ENCODE results near the gene TMEM125. TPM values are rescaled to one million over a fixed set of nuclear protein-coding genes. Genes with fewer than 3 reads are reported as not detected.
A peak's percentile ranks its signal among the peaks of the same experiment; 100 is the strongest.

The TMEM125 gene
- total and polyA plus RNA-seq, 8 donors: 7.0 to 41.9 (median 22.8) TPM

DNA sequence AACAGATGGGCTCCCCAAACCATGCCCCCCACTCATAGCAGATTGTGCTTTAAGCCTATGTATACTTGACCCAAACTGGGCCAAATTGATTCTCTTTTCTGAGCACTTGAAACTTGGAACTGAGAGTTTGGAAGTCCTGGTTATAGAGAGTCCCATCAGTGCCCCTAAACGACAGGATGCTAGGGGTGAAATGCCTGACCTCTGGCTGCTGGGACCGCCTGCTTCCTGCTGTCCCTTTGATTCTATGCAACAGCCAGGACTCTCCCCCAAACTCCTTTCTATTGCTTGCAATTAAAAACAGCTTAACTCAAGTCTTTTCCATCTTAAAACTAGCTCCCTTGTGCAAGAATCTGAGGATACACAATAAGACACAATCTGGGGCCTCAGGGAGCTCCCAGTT is 10.9 kb downstream of the TMEM125 start:
- intact Hi-C loops (cut with DNase I; ENCODE audit: low total_unique reads): no loop called here
- Histone ChIP-seq H3K27me3 (peaks cover 0 to 4% (median 0%) of the 10 kb centered on the region in 3 donors), H3K36me3 (peaks cover 0 to 4% (median 0%) of the 10 kb centered on the region in 4 donors), H3K4me3 (no peak overlapping the region), H3K9me3 (no peaks in the 10 kb centered on the region), H3K27ac (no peak overlapping the region), H3K4me1 (peaks cover 10 to 43% (median 19%) of the 10 kb centered on the region in 4 donors)
- no peak for DNase-seq
- TF ChIP-seq POLR2AphosphoS5 (IDR thresholded peaks at IDR 0.05) (no peak), EP300 (IDR thresholded peaks at IDR 0.05) (no peak), POLR2A (IDR thresholded peaks at IDR 0.05) (no peak), CTCF (IDR thresholded peaks at IDR 0.05) (no peak)
- WGBS, 5 donors: 55 to 69% (median 66%) methylated on average over 2 of the region's 2 CpGs

DNA sequence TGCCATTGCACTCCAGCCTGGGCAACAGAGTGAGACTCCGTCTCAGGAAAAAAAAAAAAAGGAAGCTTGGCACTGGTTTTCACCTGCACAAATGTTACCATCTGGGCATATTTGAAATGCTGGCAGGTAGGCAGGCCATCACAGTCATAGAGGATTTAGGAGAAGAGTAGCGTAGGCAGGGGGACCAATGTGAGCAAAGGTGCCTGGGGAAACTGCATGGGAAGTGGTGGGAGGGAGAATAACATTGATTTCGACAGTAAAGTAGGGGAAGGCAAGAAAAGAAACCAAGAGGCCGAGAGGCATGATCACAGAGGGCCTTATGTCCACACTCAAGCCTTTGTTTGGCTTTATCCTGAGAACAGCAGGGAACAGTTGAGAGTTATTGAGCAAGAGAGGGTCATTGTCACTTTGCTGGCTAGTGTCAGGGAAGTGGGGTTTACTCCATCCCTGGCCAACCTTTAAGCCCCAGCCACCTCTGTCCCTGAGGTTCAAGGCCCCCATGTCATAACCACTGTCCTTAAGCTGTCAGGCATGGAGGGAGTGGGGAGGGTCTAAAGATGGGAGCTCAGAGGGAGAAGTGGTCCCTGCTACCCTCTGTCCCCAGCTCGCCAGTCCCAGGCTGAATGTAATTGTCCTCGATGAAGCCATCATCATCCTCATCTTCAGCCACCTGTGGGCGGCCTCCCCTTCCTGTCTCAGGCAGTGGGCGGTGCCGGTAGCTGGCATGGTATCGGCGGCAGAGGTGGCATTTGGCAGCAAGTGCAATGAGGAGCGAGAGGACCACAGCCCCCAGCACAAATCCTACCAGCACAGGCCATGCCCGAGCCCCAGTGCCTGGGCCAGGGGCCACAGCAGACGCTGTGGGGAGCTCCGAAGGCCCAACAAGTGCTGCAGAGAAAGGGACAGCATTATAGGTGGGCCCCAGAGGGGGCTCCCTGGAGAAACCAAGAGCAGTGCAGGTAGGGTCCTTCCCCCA is 12.7 kb downstream of the TMEM125 start:
- TF ChIP-seq POLR2AphosphoS5 (IDR thresholded peaks at IDR 0.05) (no peak), POLR2A (IDR thresholded peaks at IDR 0.05) (no peak), EP300 (IDR thresholded peaks at IDR 0.05) (no peak), CTCF (IDR thresholded peaks at IDR 0.05) (no peak)
- intact Hi-C loops (cut with DNase I; ENCODE audit: low total_unique reads): no loop called here
- Histone ChIP-seq H3K27ac (peak overlapping the region in 1 of 5 donors; percentile 14), H3K36me3 (peaks cover 0 to 4% (median 0%) of the 10 kb centered on the region in 4 donors), H3K4me3 (no peak overlapping the region), H3K4me1 (peaks cover 5 to 34% (median 19%) of the 10 kb centered on the region in 4 donors), H3K9me3 (no peaks in the 10 kb centered on the region), H3K27me3 (peaks cover 0 to 4% (median 0%) of the 10 kb centered on the region in 3 donors)
- WGBS, 5 donors: 75 to 82% (median 78%) methylated on average over 8 to 15 of the region's 15 CpGs
- DNase-seq: no peak

- intact Hi-C loops (cut with DNase I; ENCODE audit: low total_unique reads): no loop called here
- WGBS, 5 donors: 43 to 74% (median 68%) methylated on average over 3 of the region's 3 CpGs
- peaks cover 0 to 4% (median 0%) of the 10 kb centered on the region in 4 donors for H3K36me3 ChIP-seq
- peak overlapping the region; percentile 59 to 88 (median 84) for H3K27ac ChIP-seq
- DNase-seq: no peak
- H3K4me3 ChIP-seq: peak overlapping the region in 3 of 4 donors; percentile 31 to 51 (median 48)
- no peaks in the 10 kb centered on the region for H3K9me3 ChIP-seq
- peaks cover 0 to 4% (median 0%) of the 10 kb centered on the region in 3 donors for H3K27me3 ChIP-seq
- H3K4me1 ChIP-seq: peaks cover 5 to 39% (median 21%) of the 10 kb centered on the region in 4 donors
- TF ChIP-seq CTCF (IDR thresholded peaks at IDR 0.05) (no peak), EP300 (IDR thresholded peaks at IDR 0.05) (no peak), POLR2AphosphoS5 (IDR thresholded peaks at IDR 0.05) (no peak), POLR2A (IDR thresholded peaks at IDR 0.05) (no peak)
Observed at GRCh38 chr1:43284065-43284464, 14.3 kb downstream of the TMEM125 start.

GRCh38 chr1:43284546-43285110 is 14.8 kb downstream of the TMEM125 start:
- H3K9me3 ChIP-seq: no peaks in the 10 kb centered on the region
- peak overlapping the region; percentile 31 to 51 (median 44) for H3K4me3 ChIP-seq
- intact Hi-C loops (cut with DNase I; ENCODE audit: low total_unique reads): no loop called here
- peaks cover 5 to 42% (median 22%) of the 10 kb centered on the region in 4 donors for H3K4me1 ChIP-seq
- no peak for DNase-seq
- WGBS, 5 donors: 26 to 58% (median 48%) methylated on average over 12 of the region's 12 CpGs
- peaks cover 0 to 4% (median 0%) of the 10 kb centered on the region in 3 donors for H3K27me3 ChIP-seq
- peaks cover 0 to 4% (median 0%) of the 10 kb centered on the region in 4 donors for H3K36me3 ChIP-seq
- TF ChIP-seq POLR2A (IDR thresholded peaks at IDR 0.05) (no peak), EP300 (IDR thresholded peaks at IDR 0.05) (no peak), CTCF (IDR thresholded peaks at IDR 0.05) (no peak), POLR2AphosphoS5 (IDR thresholded peaks at IDR 0.05) (no peak)
- H3K27ac ChIP-seq: peak overlapping the region; percentile 59 to 88 (median 84)
